GM19467 (cell line): ENCODE measurements around the gene BTBD8.
"Not testable (repeated sequence)": the region's sequence is repeated elsewhere in the genome, so short reads cannot be mapped to it uniquely, and the experiment has no call there.

ENCODE experiments used
- ATAC-seq: cut with Tn5 transposase; IDR thresholded peaks from one replicate; pipeline ENCODE4 v1.9.1; 2021; ENCODE audit warnings: mild to moderate bottlenecking, moderate library complexity; ENCODE audit not compliant: unreplicated experiment

The BTBD8 gene

DNA sequence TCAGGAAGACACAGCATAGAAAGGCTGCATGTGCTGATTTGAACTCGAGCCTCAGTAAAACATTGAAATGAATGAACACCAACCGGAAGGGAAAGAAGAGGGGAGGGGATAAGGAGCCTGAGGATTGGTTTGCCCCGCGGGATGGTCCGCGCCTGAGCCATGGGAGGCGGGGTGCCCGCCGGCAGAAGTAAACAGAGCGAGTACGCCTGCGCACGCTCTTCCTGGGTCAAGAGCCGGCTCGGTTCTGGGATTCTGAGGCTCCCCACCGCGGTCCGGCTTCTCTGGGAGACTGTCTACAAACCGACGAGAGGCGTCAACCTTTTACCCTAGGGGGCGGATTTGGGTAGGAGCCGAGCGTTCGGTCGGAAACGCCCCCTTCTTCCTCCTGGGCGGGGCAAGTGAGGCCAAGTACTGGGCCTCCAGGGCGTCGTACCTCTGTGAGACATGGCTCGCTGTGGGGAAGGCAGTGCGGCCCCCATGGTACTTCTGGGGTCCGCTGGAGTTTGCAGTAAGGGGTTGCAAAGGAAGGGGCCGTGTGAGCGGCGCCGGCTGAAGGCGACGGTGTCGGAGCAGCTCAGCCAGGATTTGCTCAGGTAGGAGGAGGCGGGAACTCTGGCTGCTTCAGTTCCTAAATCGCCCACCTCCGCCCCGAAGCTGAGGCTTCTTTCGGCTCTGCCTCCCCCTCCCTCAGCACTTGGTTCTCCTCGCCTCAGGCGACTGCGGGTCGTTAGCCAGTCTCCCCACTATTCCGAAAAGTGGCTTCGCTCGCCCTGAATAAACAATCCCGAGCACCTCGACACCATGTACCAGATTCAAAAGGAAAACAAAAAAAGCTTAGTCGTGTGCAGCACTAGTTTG, at the start of gene BTBD8:
Gene BTBD8, plus strand, starts transcription at position 218 of the 858 bp plus-strand sequence. Its CDS starts 227 bp downstream, at position 445.
- ATAC-seq, result peak; percentile 95

DNA sequence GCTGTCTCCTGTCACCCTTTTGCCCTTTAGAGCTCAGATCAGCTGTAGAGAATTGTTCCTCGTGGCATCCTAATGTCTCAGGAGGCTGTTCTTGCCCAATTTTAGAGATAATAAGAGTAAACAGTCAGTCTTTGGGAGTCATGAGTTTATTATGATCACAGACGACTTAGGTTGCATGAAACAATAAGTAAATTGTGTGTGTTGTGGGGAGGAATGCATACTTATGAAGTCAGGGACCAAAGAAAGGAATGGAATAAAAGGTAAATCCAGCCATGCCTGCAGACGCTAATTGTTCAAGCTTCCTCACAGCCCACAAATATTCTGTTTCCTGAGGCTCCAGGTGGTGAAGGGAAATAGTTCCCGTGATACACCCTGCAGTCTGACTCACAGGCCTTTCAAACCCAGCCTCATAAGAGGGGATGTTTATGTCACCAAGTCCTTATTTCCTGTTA, 49.5 kb upstream of the BTBD8 start:
- no peak for ATAC-seq

DNA sequence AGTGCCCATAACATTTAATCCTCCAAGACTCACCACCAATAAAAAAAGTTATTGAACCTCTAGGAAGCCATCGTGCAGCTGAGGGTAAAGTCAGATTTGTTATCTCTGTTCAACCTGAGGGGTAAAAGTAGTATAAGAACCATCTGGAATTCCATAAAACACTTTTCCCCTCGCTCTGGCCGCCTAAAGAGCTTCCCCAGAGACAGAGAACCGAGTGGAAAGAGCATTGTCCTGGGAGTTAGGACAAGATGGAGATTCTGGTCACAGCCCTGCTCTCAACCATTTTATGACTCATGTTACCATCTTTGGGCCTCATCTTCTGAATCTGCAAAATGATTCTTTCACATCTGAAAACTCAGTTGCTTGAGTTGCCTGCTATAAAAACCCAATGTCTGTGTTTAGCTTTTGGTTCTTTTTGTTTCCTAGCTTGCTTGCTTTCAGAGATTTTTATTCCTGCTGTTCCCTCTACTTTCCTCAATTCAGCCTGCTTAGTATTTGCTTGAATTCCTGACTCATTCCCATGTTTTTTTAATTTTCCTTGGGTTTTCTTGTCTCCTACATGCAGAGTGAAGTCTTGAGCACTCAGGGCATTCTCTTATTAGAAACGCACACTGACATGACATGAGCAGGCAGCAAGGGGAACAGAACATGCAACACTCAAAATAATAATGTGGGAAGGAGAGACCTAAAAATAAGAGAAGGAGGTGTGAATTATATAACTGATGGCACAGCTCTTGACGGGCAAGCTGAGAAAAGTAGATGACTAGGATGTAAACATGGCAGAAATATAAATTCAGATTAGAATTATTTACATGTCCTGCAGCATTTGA, 48.6 kb upstream of the BTBD8 start:
- ATAC-seq, result no peak

DNA sequence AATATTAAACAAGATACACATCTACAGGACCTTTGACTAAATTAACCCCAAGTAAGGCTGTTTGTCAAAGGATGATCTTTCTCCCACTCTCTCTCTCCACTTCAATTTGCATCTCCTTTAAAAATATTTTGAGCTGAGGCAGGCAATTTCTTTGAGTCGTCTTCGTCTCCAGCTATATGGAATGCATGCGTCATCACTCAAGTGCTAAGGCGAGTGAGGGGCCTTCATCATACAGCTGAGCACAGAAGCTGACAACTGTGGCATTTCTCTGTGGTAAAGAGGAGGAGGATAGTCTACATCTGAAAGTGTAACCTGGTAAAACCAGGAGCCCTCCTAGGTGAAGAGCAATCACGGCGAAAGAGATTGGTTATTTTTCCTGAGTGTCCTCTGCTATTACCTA, 42.7 kb upstream of the BTBD8 start:
- ATAC-seq, result no peak

DNA sequence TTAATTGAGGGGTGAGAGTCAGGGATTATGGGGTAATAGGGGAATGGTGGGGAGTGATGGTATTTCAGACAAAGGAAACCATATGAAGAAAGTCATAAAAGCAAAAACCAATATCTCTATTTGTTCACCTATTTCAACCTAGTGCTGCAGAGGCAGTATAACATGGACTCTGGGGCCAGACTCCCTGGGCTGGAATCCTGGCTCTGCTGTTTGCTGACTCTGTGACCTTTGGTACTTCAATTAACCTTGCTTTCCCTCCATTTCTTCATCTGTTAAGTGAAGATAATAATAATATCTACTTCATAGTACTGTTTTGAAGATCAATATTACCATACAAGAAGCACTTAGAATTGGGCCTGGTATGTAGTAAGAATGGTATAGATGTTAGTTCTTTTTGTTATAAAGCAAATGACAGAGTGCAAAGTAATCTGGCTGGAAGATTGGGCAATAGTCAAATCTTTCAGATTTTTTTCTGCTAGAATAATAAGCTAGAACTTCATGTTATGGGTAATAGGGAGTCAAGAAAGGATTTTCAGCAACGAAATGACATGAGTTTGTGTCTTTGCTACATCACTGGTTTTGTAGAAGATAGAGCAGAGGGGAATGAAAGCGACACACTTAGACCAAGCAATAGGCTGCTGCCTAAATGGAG, 41.3 kb upstream of the BTBD8 start:
- no peak for ATAC-seq

DNA sequence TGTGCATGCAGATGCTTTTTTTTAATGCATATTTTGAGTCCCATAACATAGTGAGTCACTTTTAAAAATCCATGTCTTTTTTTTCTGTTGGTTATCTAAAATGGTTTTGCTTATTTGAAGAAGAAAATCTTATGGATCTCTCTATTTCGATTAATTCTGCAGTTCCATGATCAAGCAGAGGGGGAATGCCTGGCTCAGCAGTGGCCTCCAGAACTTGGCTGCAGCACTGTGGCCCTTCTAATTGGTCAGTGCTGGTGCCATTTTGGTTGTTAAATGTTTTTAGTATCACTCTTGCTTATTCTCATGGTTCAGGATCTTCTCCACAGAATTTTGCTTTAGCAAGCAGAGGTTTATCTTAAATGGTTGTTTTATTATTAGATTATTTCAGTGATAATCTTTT, 39.2 kb upstream of the BTBD8 start:
- no peak for ATAC-seq

DNA sequence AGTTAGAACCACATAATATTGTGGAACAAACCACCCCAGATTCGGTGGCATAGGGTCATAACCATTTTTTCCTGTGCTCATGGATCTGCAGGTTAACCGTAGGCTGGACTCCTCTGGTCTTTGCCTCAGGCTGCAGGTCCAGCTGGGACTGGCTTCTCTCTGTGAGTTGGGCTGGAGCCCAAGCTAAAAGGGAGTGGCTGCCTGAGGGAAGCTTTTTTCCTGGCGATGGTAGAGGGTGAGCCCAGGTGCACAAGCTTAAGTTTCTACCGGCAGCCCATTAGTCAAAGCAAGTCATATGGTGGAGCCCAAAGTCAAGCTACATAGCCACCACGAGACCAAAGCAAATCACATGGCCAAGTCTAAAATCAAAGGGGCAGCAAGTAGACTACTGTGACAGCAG, 36.5 kb upstream of the BTBD8 start:
- ATAC-seq, result no peak

DNA sequence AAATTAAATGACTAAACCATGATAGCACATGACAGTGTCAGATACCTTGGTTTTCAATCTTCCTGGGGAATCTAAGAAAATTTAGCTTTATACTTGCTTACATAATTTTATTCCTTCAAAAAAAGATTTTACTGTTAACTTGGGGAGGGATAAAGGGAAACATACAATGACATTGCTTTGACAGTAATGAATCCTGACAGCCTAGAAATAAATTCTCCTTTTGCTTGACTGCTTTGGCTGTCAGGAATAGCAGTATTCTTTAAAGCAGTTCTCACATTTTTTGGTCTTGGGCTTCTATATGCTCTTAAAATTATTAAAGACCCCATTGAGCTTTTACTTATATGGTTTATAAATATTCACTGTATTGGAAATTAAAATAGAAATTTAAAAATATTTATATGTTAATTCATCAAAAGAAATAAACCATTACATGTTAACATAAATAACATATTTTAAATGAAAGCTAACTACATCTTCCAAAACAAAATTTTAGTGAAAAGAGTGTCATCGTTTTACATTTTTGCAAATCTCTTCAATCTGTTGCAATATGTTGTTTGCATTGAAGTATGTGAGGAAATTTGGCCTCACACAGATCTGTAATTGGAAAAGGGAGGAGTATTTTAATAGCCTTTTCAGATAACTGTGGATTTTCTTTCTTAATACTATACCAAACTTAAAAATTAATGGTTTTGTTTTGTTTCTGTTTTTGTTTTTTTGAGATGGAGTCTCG, 34.2 kb upstream of the BTBD8 start:
- no peak for ATAC-seq

DNA sequence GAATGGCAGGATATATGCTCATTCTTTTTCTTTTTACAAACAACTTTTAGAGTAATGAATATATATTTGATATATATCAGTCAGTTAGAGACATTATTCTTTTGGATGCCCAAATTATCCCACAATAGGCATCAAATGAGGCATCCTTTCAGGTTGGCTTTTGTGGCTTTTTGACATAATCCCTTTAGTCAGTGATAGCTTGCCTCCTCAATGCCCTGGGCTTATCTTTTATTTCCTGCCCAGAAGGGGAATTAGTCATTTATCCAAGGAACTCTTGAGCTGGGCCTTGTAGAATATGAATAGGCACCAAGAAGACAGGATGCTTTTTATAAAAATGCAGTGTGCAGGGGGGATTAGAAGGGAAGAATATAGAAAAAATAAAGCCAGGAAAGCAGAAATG, 28.2 kb upstream of the BTBD8 start:
- ATAC-seq, result no peak

DNA sequence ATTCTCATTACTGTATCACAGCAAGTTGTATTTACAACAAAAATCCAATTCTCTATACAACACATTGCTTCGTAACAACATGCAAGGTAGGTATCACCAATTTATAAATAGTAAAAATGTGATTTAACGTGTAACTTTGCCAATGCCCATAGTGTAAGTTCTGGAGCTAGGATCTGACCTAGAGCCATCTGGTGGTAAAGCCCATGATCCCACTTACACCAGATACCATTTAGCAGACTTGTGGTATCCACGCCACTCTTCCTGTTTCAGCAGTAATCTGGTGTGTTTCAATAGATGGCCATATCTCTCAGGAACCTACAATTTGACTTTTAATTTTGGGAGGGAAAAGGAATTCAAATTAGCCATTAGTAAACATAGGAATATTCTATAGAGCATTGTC, 15.1 kb upstream of the BTBD8 start:
- no peak for ATAC-seq

DNA sequence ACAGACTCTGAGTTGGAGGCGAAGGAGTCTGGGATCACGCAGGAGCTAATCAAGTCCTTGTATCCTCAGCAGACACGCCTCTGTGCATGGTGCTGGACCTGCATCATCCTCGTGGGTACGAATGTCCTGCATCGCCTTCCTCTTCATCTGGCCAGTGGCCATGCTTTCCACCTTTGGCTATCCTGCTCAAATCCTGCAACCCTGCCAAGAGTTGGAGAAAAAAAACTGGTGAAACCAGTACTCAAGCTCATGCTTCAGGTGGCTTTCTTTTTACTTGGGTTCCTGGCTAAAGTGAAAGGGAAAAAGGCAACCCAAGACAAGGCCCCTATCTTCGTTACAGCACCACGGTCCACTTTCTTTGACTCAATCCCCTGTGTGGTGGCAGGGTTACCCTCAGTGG, 13.8 kb upstream of the BTBD8 start:
- no peak for ATAC-seq

DNA sequence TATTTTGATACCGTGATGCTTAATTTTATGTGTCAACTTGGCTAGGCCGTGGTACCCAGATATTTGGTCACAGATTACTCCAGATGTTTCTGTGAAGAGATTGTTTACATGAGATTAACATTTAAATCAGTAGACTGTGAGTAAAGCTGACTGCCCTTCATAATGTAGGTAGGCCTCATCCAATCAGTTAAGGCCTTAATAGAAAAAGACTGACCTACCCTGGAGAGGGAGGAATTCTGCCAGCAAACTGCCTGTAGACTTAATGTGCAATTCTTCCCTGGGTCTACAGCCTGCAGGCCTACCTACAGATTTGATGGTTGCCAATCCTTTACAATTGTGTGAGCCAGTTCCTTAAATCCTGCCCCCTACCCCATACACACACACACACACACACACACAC, 9.3 kb upstream of the BTBD8 start:
- no peak for ATAC-seq

DNA sequence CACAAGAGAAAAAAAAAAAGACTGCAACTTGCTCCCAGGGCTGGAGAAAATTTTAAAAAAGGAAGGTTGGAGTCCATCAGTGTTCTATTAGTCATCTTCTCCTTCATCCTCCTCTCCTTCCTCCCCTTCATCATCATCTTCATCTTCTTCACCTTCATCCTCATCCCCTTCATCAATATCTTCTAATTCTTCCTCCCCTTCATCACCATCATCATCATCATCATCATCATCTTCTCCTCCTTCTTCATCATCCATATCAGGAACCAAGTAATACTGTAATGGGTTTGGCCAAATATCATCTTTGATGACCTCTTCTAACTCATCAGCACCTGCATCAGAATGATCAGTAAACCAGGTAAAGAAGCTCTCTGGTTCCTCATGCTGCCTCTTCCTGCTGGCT, 5.7 kb upstream of the BTBD8 start:
- not testable (repeated sequence) for ATAC-seq

DNA sequence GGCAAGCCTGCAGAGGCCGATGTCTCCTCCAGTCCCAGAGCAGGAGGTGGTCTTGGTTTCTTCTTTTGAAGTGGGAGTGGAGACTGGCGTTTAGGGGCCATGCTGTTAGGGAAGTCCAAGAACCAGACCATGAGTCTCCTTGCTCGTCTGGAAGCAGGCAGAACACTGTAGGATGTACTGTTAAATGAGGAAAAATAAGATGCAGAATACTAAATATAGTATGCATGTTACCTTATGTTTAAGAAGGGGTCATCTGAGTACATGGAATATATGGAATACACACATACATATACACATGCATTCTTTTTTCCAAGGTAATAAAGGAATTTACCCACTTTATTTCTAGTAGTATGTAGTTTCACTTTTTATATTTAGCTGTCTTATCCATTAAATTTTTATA, 4.8 kb upstream of the BTBD8 start, which contains the start of gene SETSIP:
Gene SETSIP, minus strand, starts transcription at position 101 of the 400 bp plus-strand sequence. Its CDS starts 0 bp downstream, at position 101.
- no peak for ATAC-seq

DNA sequence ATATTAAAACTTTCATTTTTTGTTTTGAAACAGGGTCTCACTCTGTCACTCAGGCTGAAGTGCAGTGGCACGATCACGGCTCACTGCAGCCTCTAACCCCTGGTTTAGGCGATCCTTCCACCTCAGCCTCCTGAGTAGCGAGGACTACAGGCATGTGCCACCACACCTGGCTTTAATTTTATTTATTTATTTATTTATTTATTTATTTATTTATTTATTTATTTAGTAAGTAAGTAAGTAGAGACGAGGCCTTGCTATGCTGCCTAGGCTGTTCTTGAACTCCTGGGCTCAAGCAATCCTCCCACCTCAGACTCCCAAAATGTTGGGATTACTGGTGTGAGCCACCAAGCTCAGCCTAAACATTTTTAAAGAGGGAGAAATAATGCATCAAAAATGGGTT, 3.8 kb upstream of the BTBD8 start:
- ATAC-seq, result no peak

DNA sequence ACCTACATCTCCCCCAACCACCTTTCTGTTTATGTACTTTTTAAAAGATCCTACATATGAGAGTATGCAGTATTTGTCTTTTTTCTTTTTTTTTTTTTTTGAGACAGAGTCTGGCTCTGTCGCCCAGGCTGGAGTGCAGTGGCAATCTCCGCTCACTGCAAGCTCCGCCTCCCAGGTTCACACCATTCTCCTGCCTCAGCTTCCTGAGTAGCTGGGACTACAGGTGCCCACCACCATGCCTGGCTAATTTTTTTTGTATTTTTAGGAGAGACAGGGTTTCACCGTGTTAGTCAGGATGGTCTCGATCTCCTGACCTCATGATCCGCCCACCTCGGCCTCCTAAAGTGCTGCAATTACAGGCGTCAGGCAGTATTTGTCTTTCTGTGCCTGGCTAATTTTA, 2.1 kb upstream of the BTBD8 start:
- ATAC-seq, result not testable (repeated sequence)

DNA sequence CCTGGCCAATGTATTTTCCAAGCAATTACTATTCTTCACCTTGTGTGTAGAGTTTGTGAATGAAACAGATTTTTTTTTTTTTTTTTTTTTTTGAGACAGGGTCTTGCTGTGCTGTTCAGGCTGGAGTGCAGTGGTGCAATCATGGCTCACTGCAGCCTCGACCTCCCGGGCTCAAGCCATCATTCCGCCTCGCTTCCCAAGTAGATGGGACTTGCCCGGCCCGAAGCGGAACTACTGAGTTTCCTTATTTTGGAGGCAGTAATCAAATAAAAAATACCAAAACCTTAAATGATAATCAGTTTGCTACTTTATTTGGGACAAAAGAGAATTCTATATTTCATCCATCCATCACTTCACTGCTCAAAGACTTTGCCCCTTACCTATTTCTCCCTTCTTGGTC, 704 bp upstream of the BTBD8 start:
- no peak for ATAC-seq

DNA sequence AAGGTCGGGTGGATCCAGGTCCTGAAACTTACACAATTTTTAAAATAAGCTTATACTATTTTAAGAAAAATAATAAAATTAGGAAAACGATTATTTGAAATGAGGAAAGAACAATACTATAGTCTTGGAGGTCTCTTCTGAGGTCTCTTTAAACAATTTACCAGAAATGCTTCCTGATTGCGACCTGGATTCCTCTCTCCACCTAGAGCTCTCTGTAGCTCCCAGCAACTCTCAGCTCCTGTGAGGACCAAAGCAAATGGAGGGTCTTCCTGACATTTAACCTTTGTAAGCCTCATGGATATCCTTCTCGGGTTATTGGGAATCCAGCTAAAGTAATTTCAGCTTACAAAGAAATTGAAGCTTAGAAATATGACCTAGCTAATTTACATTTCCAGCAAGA, 886 bp downstream of the BTBD8 start:
- ATAC-seq, result no peak

DNA sequence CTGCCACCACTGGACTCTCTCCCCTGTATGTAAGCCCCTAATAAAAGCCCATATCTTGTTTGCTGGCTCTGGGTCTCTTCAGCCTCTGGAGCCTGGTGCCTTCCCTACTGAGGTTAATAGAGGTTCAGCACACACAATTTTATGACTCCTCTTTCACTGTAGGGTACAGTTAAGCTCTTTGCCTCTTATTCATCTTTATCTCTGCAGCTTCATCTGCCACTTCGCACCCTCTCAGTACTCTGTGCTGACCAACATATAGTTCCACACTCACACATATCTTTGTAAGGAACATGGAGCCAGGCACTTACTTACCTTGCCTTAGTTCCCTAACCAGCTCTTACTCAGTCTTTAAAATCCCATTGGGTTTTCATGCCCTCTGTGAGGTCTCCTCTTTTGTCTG, 4.5 kb downstream of the BTBD8 start:
- ATAC-seq, result no peak

DNA sequence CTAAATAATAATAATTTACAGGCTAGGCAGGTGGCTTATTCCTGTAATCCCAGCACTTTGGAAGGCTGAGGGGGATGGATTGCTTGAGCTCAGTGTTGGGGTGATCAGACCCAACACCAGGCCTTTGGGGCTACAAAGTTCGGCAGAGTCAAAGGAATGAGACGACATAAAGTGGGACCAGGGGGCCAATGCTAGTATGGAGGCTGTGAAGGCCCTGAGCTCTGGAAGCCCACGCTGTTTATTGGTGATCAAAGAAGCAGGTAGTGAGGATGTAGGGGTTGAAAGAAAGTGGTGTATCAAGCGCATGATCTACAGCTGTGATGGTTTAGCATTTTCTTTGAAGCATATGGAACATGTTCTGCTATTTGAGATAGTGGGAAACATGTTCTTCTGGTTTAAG, 5.6 kb downstream of the BTBD8 start:
- no peak for ATAC-seq

DNA sequence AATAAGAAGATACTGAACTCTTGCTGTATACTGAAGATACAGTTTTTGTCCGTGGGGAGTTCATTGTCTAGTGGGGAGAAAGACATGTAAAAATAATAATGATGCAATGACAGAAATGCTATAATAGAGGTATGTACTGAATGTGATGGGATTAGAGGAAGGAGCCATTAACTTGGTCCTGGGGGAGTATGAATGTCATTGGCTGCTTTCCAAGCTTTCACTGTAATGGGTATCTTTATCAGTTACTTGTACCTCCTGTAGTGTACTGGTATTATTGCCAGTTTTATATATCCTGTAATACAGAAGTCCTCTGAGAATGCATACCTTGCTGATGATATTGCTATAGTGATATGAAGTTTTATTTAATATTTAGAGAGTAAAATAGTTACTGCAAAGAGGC, 7.4 kb downstream of the BTBD8 start:
- no peak for ATAC-seq
